ENCODE results near the gene ZC3H7A. TPM values are rescaled to one million over a fixed set of nuclear protein-coding genes. Genes with fewer than 3 reads are reported as not detected.

ZC3H7A gene
- total and polyA plus RNA-seq, 2 of the 13 experiments (the other 11 are each of a cell fraction or from before 2014, with no cell fraction given): 29.2 to 36.8 TPM

- TF ChIP-seq NONO (IDR thresholded peaks at IDR 0.05) (no peak), NONO (CRISPR knock-in tag; conservative IDR thresholded peaks at IDR 0.05) (0 out of 2 replicates have a peak, but pooled peaks have one; percentile 1), ZNF878 (CRISPR knock-in tag; IDR thresholded peaks at IDR 0.05) (peak; percentile 57; the same call in 1 of the 2 replicates), NFYB (CRISPR knock-in tag; IDR thresholded peaks at IDR 0.05) (no peak), CHCHD3 (CRISPR knock-in tag; IDR thresholded peaks at IDR 0.05) (0 out of 2 replicates have a peak, but pooled peaks have one; percentile 24), ZNF343 (CRISPR knock-in tag; IDR thresholded peaks at IDR 0.05) (peak; percentile 57; the same call in 1 of the 2 replicates)
Observed at GRCh38 chr16:11747949-11748403, 49.1 kb downstream of the ZC3H7A start (continued).

- peak overlapping the region; percentile 99 for H3K9ac ChIP-seq (ENCODE audit: insufficient read depth, low read depth, low read length)
- POLR2A ChIA-PET: interaction anchor here (1.0 to 4.8 kb wide), 28 partner anchors 9 to 488 kb away, joined by 3 to 207 read pairs (median 12); partner anchors contain the start of genes GSPT1, RSL1D1, SNX29 and SOCS1
- no peak overlapping the region for H2AFZ ChIP-seq (ENCODE audit: low read length)
- in situ Hi-C loops (cut with HindIII; ENCODE audit: extremely low pct_ligation_motif_present, low pct_unique_long_range_greater_than_20kb) (no loop called here), intact Hi-C loops (cut with micrococcal nuclease; ENCODE audit: unreplicated experiment) (loop anchor here (5.0 to 10.0 kb wide), 3 partner anchors 68 to 171 kb away; partner anchors contain the start of gene GSPT1)
- H3K27ac ChIP-seq (ENCODE audit: extremely low read length, insufficient read depth, low read length): peak overlapping the region; percentile 94
- H3K36me3 ChIP-seq (replicated peaks in 1 of 2; ENCODE audit: control insufficient read depth in 1 of 2, insufficient read depth in 2 of 2, low read length in 2 of 2): no peaks in the 10 kb centered on the region; a peak in 1 of 5 replicates
- no peaks in the 10 kb centered on the region for H3K9me3 ChIP-seq (ENCODE audit: low read length)
- 7% methylated on average over 5 of the region's 5 CpGs for WGBS (ENCODE audit: low lambda C conversion rate)
- no TSS peak for BruUV-seq (replicated peaks)
- H3K79me2 ChIP-seq (ENCODE audit: insufficient read depth, low read length): peaks cover 33% of the 10 kb centered on the region
- peaks cover 25% of the 10 kb centered on the region for H4K20me1 ChIP-seq (ENCODE audit: insufficient read depth, low read length)
- ATAC-seq (no peak), FAIRE-seq (no peak), DNase-seq (ENCODE audit: low spot score) (no peak)
- peak overlapping the region in 1 of 3 experiments; percentile 97; a peak in 2 of 6 replicates for H3K4me3 ChIP-seq (replicated peaks in 1 of 3; ENCODE audit: insufficient read depth in 1 of 3, low read depth in 2 of 3, low read length in 3 of 3)
- no peaks in the 10 kb centered on the region; a peak in 1 of 5 replicates for H3K27me3 ChIP-seq (ENCODE audit: control insufficient read depth in 1 of 2, insufficient read depth in 2 of 2, low read length in 2 of 2)
- CTCF ChIA-PET (ENCODE audit: low intra/inter-chr PET ratio, low total read pairs): no interaction called here
- peak overlapping the region; percentile 83 for H3K4me2 ChIP-seq (ENCODE audit: low read depth, low read length)
- peaks cover 84% of the 10 kb centered on the region for H3K4me1 ChIP-seq (ENCODE audit: insufficient read depth, low read length)
- TF ChIP-seq HES4 (CRISPR knock-in tag; IDR thresholded peaks at IDR 0.05; ENCODE audit: borderline replicate concordance) (no peak), KLF6 (CRISPR knock-in tag; IDR thresholded peaks at IDR 0.05) (peak; percentile 22; the same call in 1 of the 2 replicates), ARID2 (CRISPR knock-in tag; IDR thresholded peaks at IDR 0.05; ENCODE audit: borderline replicate concordance) (no peak), ZNF335 (CRISPR knock-in tag; IDR thresholded peaks at IDR 0.05) (no peak), RBM22 (optimal IDR thresholded peaks at IDR 0.05; ENCODE audit: low read length) (no peak), TEF (CRISPR knock-in tag; IDR thresholded peaks at IDR 0.05) (no peak), ASH2L (IDR thresholded peaks at IDR 0.05; ENCODE audit: insufficient read length, low read depth, low read length) (peak; percentile 22), IKZF5 (CRISPR knock-in tag; IDR thresholded peaks at IDR 0.05) (no peak), ZNF839 (CRISPR knock-in tag; IDR thresholded peaks at IDR 0.05; ENCODE audit: borderline replicate concordance) (no peak), JUND (CRISPR knock-in tag; IDR thresholded peaks at IDR 0.05) (peak; percentile 78; the same call in 1 of the 2 replicates), TEAD3 (CRISPR knock-in tag; optimal IDR thresholded peaks at IDR 0.05; ENCODE audit: borderline replicate concordance) (no peak), ZNF468 (CRISPR knock-in tag; IDR thresholded peaks at IDR 0.05) (no peak), E2F5 (CRISPR knock-in tag; conservative IDR thresholded peaks at IDR 0.05) (no peak), PRPF4 (IDR thresholded peaks at IDR 0.05; ENCODE audit: low read depth, low read length, poor library complexity, severe bottlenecking) (no peak)
Observed at GRCh38 chr16:11744075-11744470, 53.0 kb downstream of the ZC3H7A start.

All from HepG2 (cell line).